GM12873 (cell line): ENCODE measurements around the gene KCTD21.

Experiments used
- CTCF ChIP-seq: IDR thresholded peaks from 2 replicates; pipeline ENCODE4 v1.5.1; 2012; ENCODE audit warnings: low read depth, mild to moderate bottlenecking, moderate library complexity, low read length, control low read depth; ENCODE audit not compliant: insufficient read depth; ENCODE audit errors: missing control alignments

The KCTD21 gene

DNA sequence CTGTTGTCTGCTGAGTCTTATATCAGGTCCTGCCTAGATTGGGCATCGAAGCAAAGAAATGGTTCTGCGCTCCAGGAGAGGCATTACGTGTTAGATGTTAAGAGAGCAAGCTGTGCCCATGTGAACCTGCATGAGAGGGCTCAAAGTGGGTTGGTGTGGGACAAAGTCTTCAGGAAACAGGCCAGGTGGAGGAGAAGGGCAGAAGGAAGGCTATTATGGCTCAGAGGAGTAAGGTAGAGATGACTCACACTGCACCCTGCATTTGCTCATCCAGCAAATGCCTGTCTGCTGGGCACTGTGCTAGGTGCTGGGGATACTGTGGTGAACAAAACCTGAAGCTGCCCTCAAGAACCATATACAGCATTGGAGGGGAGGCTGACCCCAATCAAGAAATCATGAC is 6.1 kb upstream of the KCTD21 start:
- TF ChIP-seq CTCF = no peak

DNA sequence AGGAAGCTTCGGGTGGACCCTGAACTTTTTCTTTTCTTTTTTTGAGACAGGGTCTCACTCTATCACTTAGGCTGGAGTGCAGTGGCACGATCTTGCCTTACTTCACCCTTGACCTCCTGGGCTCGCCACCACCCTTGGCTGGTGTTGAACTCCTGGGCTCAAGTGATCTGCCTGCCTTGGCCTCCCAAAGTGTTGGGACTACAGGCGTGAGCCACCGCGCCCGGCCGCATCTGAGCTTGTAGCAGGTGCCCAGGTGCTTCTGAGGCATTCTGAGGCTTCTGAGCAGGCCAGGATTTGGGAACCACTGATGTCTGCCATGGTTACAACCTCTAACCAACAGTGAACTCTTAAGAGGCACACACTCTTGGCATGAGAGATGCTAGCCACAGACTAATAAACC is 5.4 kb upstream of the KCTD21 start:
- no peak for TF ChIP-seq CTCF

DNA sequence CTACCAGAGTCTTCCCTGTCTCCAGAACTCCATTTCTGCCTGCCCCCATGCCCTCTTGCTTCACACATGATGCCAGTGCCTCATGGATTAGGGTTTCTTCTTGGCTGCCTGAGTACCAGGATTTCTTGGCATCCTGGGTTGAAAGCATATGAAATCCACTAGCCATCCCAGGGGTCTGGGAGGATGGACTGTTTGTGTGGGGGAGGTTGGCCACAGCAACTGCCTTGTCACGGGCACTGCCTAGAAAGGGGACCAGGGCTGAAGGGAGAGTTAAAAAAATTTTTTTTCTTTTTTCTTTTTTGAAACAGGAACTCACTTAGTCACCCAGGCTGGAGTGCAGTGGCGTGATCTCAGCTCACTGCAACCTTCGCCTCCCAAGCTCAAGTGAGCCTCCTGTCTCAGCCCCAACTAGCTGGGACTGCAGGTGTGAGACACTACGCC is 4.5 kb upstream of the KCTD21 start:
- no peak for TF ChIP-seq CTCF

GRCh38 chr11:78192223-78192719 is 3.8 kb upstream of the KCTD21 start:
- TF ChIP-seq CTCF = no peak

- TF ChIP-seq CTCF = no peak
Measured at GRCh38 chr11:78190871-78191538, 2.6 kb upstream of the KCTD21 start.

DNA sequence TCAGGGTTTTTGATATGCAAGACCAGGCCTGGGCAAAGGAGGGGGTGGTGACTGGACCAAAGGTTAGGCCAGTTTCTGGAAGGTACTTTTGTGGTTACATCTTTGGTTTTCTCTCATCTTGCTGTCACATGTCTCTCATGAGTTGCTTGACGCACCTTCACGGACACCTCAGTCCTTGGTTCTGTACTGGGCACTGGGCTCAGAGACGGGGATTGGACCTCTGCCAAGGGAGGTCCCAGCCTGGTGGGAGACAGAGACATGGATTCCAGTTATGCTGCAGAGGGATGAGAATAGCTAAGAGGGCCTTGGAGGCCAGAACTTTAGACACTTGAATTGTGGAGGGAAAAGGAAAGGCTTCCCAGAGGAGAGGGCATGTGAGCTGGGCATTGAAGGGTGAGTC is 1.9 kb upstream of the KCTD21 start:
- no peak for TF ChIP-seq CTCF

DNA sequence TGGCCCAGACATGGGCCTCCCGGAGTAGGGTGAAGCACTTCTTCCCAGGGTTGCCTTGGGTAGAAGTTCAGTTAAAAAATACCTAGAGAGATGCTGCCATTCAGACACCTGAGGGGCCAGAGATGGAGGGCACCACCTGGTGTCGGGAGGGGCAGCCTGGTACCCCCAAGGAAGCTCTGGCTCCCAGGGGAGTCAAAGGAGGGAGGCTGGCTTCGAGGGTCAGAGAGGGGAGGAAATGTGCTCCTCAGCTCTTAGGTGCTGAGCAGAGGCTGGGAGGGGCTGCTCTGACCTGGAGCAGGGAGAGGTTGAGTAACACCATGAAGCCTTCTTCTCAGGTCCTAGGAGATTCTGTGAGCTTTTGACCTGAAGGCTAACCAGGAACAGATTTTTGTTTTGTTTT is 1.4 kb upstream of the KCTD21 start:
- TF ChIP-seq CTCF = no peak
